Gastroesophageal sphincter (tissue), 4 donors: ENCODE measurements around the gene ME1. TPM values are rescaled to one million over a fixed set of nuclear protein-coding genes. Genes with fewer than 3 reads are reported as not detected.

Source experiments
- ATAC-seq: fragments of 150-250 bp; one replicate; pipeline ENCODE4 v1.9.1; 2016; ENCODE audit warnings: mild to moderate bottlenecking, moderate library complexity
- H3K27ac ChIP-seq, 4 donors: fragments of 200-600 bp; sonication (generic) in 3 of 4; 1 replicate in 3 of 4; 2 replicates in 1 of 4; pipeline ENCODE4 v1.5.1; 2016 to 2019
- H3K27me3 ChIP-seq: fragments of 200-600 bp; sonication (generic); one replicate; pipeline ENCODE4 v1.5.1; 2019
- H3K36me3 ChIP-seq, 2 donors: fragments of 200-600 bp; sonication (generic); one replicate each; pipeline ENCODE4 v1.5.1; 2019; ENCODE audit warnings: control low read depth in 1 of 2
- H3K4me1 ChIP-seq, 3 donors: fragments of 200-600 bp; sonication (generic); 1 replicate in 2 of 3; 2 replicates in 1 of 3; pipeline ENCODE4 v1.5.1; 2016 to 2019; ENCODE audit warnings: control low read depth in 2 of 3
- H3K4me3 ChIP-seq, 2 donors: fragments of 200-600 bp; sonication (generic); one replicate each; pipeline ENCODE4 v1.5.1; 2019; ENCODE audit warnings: mild to moderate bottlenecking in 1 of 2, moderate library complexity in 1 of 2
- H3K9me3 ChIP-seq, 3 donors: fragments of 200-600 bp; sonication (generic); one replicate each; pipeline ENCODE4 v1.5.1; 2017 to 2019; ENCODE audit warnings: control low read depth in 2 of 3
- EP300 ChIP-seq: sonication (generic); formaldehyde crosslinking; IDR thresholded peaks from one replicate; pipeline ENCODE4 v1.6.1; 2017; ENCODE audit warnings: antibody characterized with exemption, mild to moderate bottlenecking
- POLR2A ChIP-seq, 2 donors: fragments of 450-650 bp; IDR thresholded peaks; one replicate each; pipeline ENCODE4 v1.6.1; 2017; ENCODE audit warnings: antibody characterized with exemption in 2 of 2, mild to moderate bottlenecking in 2 of 2, moderate library complexity in 1 of 2
- POLR2AphosphoS5 ChIP-seq: sonication (generic); formaldehyde crosslinking; IDR thresholded peaks from one replicate; pipeline ENCODE4 v1.6.1; 2017; ENCODE audit warnings: antibody characterized with exemption
- WGBS, 2 donors: methylation state at CpG; one replicate each; pipeline ENCODE4 v1.1.5; 2018; ENCODE audit warnings: low coverage in 1 of 2; 5-methylcytosine and 5-hydroxymethylcytosine counted together
- total RNA-seq, 4 donors: library from RNA; depleted of rRNA; stranded (reverse); fragments of >200 nt; gene quantifications; one replicate each; pipeline ENCODE4 v1.1.0, GENCODE V29; 2016
- TF ChIP-seq, protein P1 (sequence below), 4 experiments: fragments of 200-600 bp in 2 of 4; fragments of 450-650 bp in 2 of 4; sonication (generic) in 1 of 4; IDR thresholded peaks; one replicate each; pipeline ENCODE4 v1.5.1; 2017 to 2019; ENCODE audit warnings: antibody characterized with exemption in 4 of 4, mild to moderate bottlenecking in 2 of 4, moderate library complexity in 2 of 4

Gene ME1
- total RNA-seq, 4 donors from 2014 or later = 18.8 to 33.3 (median 20.4) TPM

DNA sequence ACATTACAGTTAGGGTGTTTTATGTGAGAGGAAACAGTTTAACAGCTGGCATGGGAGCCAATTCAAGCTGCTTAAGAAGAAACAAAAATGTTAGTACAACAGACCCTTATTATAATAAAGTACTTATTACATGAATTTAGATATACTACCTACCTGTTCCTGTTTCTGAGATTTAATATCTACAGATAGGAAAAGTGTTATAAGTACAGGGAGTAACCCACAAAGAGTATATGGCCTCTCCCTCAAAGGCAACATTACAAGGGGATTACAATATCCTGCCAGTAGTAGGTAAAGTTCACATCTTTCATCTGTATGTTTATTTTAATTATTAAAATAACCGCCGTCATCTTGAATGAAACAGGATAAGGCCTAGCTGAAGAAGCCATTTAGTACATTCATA is 1.8 kb upstream of the ME1 start:
- ATAC-seq = no peak
- peaks cover 0 to 17% (median 0%) of the 10 kb centered on the region in 3 donors for H3K4me1 ChIP-seq
- peak overlapping the region in 1 of 4 donors; percentile 83 for H3K27ac ChIP-seq
- WGBS, 2 donors = 50 to 68% methylated on average over 2 of the region's 2 CpGs
- no peaks in the 10 kb centered on the region for H3K36me3 ChIP-seq
- no peaks in the 10 kb centered on the region for H3K9me3 ChIP-seq
- no peaks in the 10 kb centered on the region for H3K27me3 ChIP-seq
- H3K4me3 ChIP-seq = no peak overlapping the region
- TF ChIP-seq POLR2A (IDR thresholded peaks at IDR 0.05) (no peak), EP300 (no peak), POLR2AphosphoS5 (no peak)

DNA sequence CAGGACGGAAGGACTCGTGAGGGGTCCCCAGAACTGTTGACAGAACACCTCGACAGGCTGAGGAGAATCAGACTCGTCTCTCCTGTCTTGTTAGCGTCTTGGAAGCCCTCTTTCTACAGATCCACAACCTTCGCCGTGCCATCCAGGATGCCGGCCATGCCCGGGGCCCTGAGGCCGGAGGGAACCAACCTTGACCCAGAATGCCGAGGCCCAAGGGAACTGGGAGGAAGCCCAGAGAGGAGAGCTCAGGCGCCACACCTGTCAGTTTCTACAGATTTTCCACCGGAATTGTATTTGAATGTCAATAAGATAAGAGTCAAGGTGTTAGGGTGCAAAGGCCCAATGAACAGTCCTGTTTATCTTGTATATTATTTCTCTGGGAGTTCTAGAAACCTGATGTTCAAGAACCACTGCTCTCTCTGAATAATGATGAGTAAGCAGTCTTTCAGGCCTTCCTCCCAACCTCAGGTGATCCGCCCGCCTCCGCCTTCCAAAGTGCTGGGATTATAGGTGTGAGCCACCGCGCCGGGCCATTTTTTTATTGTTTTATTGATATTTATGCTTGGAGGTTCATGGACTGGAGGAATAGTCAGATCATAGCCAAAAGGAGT is 799 bp upstream of the ME1 start:
- TF ChIP-seq POLR2AphosphoS5 = no peak
- TF ChIP-seq, protein P1, sequence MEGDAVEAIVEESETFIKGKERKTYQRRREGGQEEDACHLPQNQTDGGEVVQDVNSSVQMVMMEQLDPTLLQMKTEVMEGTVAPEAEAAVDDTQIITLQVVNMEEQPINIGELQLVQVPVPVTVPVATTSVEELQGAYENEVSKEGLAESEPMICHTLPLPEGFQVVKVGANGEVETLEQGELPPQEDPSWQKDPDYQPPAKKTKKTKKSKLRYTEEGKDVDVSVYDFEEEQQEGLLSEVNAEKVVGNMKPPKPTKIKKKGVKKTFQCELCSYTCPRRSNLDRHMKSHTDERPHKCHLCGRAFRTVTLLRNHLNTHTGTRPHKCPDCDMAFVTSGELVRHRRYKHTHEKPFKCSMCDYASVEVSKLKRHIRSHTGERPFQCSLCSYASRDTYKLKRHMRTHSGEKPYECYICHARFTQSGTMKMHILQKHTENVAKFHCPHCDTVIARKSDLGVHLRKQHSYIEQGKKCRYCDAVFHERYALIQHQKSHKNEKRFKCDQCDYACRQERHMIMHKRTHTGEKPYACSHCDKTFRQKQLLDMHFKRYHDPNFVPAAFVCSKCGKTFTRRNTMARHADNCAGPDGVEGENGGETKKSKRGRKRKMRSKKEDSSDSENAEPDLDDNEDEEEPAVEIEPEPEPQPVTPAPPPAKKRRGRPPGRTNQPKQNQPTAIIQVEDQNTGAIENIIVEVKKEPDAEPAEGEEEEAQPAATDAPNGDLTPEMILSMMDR (IDR thresholded peaks at IDR 0.05) = no peak
- no peak for TF ChIP-seq POLR2A (IDR thresholded peaks at IDR 0.05)
- TF ChIP-seq EP300 = no peak
- Histone ChIP-seq H3K36me3 (no peaks in the 10 kb centered on the region), H3K27ac (peak overlapping the region; percentile 15 to 87 (median 81)), H3K27me3 (no peaks in the 10 kb centered on the region), H3K9me3 (no peaks in the 10 kb centered on the region), H3K4me3 (peak overlapping the region; percentile 72 to 74), H3K4me1 (peaks cover 0 to 22% (median 0%) of the 10 kb centered on the region in 3 donors)
- ATAC-seq = no peak
- 93 to 98% methylated on average over 10 to 16 of the region's 19 CpGs for WGBS, 2 donors

DNA sequence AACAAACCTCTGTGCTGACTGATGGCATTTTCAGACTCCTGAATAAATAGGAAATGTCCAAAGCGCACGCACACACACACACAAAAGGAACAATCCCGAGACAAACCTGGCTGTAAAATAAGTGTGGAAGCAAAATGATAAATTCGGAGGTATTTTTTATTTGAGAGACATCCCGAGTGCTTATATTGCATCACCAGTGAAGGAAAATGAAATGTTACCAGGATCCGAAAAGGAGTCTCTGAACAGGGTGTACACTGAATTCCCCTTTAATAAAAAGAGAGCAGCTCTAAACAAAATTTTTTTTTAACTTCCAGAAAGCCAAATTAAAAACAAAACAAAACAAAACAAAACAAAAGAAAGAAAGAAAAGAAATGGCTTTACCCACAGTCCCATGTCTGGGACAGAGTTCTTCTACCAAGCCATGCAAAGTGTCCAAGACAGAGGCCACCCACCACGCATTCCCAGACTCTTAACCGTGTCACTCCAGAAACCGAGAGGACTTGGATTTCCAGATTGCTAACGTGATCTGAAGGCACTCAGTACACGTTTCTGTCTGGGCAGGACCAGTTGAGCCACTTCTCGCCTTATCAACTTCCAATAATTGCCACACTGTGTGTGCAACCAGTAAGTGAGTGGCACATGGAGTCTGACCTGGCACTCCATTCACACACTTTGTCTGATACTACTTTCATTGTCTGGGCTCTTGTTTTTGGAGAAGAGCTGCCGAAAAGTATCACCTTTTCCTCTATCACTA is 817 bp downstream of the ME1 start:
- peak overlapping the region; percentile 48 to 87 (median 81) for H3K27ac ChIP-seq
- peaks cover 0 to 4% (median 0%) of the 10 kb centered on the region in 3 donors for H3K9me3 ChIP-seq
- peak overlapping the region; percentile 72 to 74 for H3K4me3 ChIP-seq
- peaks cover 0 to 3% of the 10 kb centered on the region in 2 donors for H3K36me3 ChIP-seq
- ATAC-seq = no peak
- WGBS, 2 donors = 32 to 40% methylated on average over 9 to 13 of the region's 13 CpGs
- TF ChIP-seq POLR2AphosphoS5 = no peak
- no peak for TF ChIP-seq EP300
- TF ChIP-seq, protein P1 (IDR thresholded peaks at IDR 0.05) = no peak
- TF ChIP-seq POLR2A (IDR thresholded peaks at IDR 0.05) = no peak
- H3K4me1 ChIP-seq = peaks cover 0 to 22% (median 0%) of the 10 kb centered on the region in 3 donors
- H3K27me3 ChIP-seq = no peaks in the 10 kb centered on the region

DNA sequence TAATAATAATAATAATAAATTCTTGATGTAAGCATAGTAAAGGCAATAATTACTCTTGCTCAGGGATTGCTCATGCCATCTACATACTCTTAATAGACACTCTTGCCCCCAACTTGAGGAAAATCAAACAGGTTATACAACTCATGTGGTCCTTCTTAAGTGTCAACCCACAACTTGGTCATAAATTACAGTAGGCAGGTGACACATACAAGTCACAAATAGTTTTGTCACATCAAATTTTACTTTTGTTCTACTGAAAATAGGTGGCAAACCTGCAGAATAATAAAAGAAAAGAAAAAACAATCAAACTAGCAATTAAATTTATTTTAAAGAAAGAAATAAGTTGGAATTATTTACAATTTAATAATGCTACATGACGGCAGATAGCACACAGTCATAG is 1.6 kb downstream of the ME1 start:
- Histone ChIP-seq H3K9me3 (peaks cover 0 to 12% (median 0%) of the 10 kb centered on the region in 3 donors), H3K4me3 (no peak overlapping the region), H3K36me3 (peaks cover 0 to 3% of the 10 kb centered on the region in 2 donors), H3K27me3 (no peaks in the 10 kb centered on the region), H3K4me1 (peaks cover 0 to 22% (median 0%) of the 10 kb centered on the region in 3 donors), H3K27ac (no peak overlapping the region)
- WGBS, 2 donors = 72 to 100% methylated on average over 1 of the region's 1 CpG
- TF ChIP-seq, protein P1 (IDR thresholded peaks at IDR 0.05) = no peak
- no peak for TF ChIP-seq EP300
- TF ChIP-seq POLR2A (IDR thresholded peaks at IDR 0.05) = no peak
- no peak for TF ChIP-seq POLR2AphosphoS5
- no peak for ATAC-seq

DNA sequence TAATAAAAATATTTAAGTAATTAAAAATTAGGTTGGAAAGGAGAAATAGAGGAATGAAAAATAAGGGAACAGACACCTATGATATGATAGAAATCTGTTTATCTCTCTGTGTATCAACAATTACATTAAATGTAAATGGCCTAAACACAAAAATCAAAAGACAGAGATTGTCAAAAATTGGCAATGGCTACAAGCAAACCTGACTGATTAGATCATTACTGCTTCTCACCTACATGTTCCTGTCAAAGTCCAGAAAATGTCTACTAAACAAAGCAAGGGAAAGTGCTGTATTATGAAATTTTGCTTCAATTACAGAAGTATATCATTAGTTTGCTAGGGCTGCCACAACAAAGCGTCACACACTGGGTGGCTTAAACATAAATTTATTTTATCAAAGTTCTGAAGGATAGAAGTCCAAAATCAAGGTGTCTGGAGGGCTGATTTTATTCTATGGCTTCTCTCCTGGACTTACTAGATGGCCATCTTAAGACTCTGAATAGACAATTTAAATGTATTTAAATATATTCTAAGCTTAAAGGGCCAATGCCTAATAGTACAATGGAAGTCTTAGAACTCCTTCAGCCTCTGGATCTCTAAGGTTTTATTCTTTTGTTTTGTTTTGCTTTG is 6.3 kb downstream of the ME1 start:
- Histone ChIP-seq H3K4me3 (no peak overlapping the region), H3K36me3 (peaks cover 0 to 3% of the 10 kb centered on the region in 2 donors), H3K27ac (no peak overlapping the region), H3K4me1 (peaks cover 0 to 11% (median 0%) of the 10 kb centered on the region in 3 donors), H3K27me3 (no peaks in the 10 kb centered on the region), H3K9me3 (peaks cover 0 to 12% (median 0%) of the 10 kb centered on the region in 3 donors)
- ATAC-seq = no peak
- TF ChIP-seq EP300 (no peak), POLR2AphosphoS5 (no peak), POLR2A (IDR thresholded peaks at IDR 0.05) (no peak)
- TF ChIP-seq, protein P1 (IDR thresholded peaks at IDR 0.05) = no peak
- 92 to 100% methylated on average over 1 of the region's 1 CpG for WGBS, 2 donors
